Pons (tissue), 1 donor: Measurements from ENCODE around the gene DARS2.

Experiments
- DNase-seq: peaks from one replicate; pipeline ENCODE4 v3.0.0-alpha.2; 2016; ENCODE audit warnings: low spot score

DARS2 gene

DNA sequence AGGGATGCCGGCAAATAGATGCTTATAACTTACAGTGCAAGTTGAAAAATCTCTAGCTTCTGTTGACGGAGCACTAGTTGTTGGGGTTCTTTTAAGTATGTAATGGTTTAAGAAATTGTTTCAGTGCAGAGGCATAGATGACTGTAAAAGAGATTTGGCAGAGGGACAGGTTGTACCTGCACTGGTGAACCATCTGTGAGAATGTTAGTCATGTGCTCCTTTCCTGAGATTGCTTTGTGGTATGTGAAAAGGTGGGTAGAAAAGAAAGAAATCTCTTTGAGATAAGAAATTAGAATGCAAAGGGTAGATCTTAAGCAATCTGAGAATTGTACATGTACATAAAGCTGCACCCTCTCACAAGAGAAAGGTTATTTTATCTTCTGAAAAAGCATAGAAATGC lies 63.2 kb downstream of the DARS2 start:
- DNase-seq = no peak

DNA sequence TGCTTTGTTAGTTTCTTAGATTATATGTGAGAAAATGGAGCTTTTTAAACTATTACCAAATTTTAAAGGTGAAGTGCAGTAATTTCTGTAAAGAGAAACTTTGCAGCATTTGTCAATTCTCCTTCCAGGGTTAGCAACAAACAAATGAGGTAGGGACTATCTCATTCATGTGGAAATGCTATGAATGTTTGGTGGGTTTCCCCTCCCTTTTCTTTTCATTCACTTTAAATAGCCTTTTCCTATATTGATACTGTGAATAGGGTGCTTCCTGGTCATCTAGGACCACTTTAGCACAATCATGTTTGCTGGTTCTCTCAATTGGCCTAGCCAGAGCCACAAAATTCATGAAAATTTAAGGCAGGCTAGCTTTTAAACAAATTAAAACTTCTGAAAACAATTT lies 64.3 kb downstream of the DARS2 start:
- DNase-seq = no peak

DNA sequence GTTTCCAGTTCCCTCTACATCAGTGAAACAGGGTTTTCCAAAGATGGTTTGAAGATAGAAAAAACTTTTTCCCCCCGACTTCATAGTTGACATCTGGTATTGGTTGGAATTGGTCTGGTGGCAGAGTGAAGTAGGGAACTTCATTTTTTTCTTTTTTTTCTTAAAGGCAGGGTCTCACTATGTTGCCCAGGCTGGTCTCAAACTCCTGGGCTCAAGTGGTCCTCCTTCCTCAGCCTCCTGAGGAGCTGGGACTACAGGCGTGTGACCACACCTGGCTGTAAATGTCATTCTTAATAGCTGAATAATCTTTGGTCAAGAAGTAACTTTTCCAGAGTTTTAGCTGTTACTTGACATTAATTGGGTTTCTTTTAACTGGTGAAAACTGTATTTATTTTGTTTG lies 65.4 kb downstream of the DARS2 start:
- no peak for DNase-seq

DNA sequence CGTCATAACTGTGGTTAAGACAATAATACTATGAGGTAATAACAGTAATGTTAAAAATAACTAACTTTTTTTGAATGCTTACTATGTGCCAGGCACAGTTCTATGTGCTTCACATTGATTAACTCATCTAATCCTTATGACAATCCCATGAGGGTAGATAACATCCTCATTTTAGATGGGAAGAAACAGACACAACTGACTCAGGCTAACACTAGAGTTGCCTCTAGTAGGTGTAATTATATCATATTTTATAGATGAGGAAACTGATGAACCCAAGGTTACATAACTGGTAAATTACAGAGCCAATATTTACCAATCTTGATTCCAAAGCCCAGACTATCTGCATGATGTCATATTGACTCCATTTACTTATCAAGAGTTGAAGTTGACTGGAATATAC lies 69.1 kb downstream of the DARS2 start:
- DNase-seq = no peak

DNA sequence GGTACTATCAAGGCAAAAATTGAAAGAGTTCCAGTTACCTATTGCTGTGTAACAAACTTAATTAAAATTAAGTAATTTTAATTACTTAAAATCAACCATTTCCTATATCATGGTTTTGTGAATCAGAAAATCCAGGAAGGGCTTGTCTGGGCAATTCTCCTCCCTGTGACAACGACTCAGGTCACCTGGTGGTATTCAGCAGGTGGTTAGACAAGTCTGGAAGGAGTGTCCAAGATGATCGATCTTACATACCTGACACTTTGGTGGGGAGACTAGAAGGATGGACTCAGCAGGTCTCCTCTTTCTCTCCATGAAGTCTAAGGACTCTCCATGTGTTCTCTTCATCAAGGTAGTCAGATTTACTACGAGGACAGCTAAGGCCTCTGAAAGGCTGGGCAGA lies 69.7 kb downstream of the DARS2 start:
- no peak for DNase-seq

DNA sequence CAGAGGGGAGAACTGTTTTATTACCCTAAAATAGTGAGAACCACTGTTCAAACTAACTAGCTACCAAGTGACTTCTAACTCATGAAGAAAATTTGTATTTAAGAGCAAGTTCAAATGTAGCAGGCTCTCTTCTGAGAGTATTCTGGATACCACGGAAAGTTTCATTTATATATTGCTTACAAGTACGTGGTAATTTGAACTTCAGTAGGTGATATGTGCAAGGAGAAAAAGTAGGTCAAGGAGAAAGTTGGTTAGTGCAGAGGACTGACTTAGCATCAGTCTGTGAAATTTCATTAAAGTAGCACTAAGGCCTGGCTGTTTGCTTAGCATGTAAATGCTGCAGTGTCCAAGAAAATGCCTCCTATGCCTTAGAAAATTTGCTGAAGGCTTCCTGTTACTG lies 76.0 kb downstream of the DARS2 start:
- DNase-seq = no peak

DNA sequence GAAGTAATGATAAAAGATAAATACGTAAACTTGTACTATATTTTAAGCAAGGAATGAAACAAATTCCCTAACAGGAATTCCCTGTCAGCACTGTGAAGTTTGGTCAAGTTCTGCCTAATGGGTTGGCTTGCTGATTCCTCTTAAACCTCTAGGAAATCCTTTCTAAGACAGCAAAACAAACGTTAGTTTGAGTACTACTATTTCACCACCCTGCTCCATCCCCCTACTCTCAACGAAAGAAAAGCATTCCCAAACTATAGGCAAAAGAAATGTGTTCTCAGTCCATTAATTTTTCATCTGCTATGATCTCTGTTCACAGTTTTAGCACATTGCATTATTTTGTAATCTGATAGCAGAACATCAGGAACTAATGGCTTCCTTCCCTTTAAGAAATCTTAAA lies 76.5 kb downstream of the DARS2 start:
- no peak for DNase-seq

DNA sequence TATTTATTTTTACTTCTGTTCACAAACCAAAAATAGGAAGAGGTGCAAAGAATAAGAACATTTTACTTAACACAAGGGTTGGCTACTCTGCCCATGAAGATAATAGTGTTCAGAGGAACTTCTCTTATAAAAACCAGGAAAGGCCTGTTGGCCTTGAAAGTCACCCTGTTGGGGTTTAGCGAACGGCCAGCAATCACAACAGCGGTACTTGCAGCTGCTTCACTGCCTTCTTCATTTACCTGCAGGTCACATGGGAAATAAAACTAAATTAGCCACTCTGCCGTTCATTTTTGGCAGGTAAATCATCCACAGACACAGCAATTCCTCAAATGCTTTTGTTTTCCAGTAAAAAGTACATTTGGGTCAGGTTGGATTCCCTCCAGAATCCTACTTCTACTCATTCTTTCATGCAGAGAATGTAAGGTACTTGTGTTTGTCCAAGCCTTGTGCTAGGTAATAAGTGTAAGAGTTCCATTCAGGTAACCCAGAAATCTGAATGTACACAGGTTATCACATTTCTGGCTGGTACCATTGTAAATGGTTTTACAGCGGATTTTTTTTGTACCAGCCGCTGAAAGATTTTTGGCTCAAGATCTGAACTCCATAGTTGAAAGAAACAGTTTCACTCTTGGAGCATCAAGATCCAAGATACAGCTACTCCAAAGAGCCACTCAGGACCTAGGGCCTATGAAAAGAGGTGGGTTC lies 79.5 kb downstream of the DARS2 start:
- DNase-seq = no peak
